HG03196 (cell line): Measurements from ENCODE around the gene AGK.

ENCODE experiments used
- ATAC-seq: cut with Tn5 transposase; IDR thresholded peaks from one replicate; pipeline ENCODE4 v1.9.1; 2021; ENCODE audit not compliant: unreplicated experiment

The AGK gene

GRCh38 chr7:141585592-141586510 is 34.6 kb downstream of the AGK start:
- ATAC-seq, result peak; percentile 77

GRCh38 chr7:141586878-141587277 is 35.7 kb downstream of the AGK start:
- no peak for ATAC-seq

GRCh38 chr7:141587304-141587703 is 36.1 kb downstream of the AGK start:
- ATAC-seq, result no peak

- no peak for ATAC-seq
Observed at GRCh38 chr7:141588912-141589311, 37.7 kb downstream of the AGK start.

- ATAC-seq, result no peak
Observed at GRCh38 chr7:141590071-141590470, 38.9 kb downstream of the AGK start.

- no peak for ATAC-seq
Observed at GRCh38 chr7:141590666-141591065, 39.5 kb downstream of the AGK start.

GRCh38 chr7:141593134-141593533 is 41.9 kb downstream of the AGK start:
- no peak for ATAC-seq

- ATAC-seq, result no peak
Observed at GRCh38 chr7:141597966-141598365, 46.8 kb downstream of the AGK start.

- no peak for ATAC-seq
Observed at GRCh38 chr7:141598408-141598807, 47.2 kb downstream of the AGK start.

- ATAC-seq, result no peak
Observed at GRCh38 chr7:141600168-141601006, 49.2 kb downstream of the AGK start.

- no peak for ATAC-seq
Observed at GRCh38 chr7:141609576-141609975, 58.4 kb downstream of the AGK start.

GRCh38 chr7:141610671-141611070 is 59.5 kb downstream of the AGK start:
- ATAC-seq, result no peak

GRCh38 chr7:141612861-141613260 is 61.7 kb downstream of the AGK start:
- ATAC-seq, result no peak

GRCh38 chr7:141617280-141617679 is 66.1 kb downstream of the AGK start:
- no peak for ATAC-seq

- no peak for ATAC-seq
Observed at GRCh38 chr7:141619745-141620144, 68.5 kb downstream of the AGK start.

- no peak for ATAC-seq
Observed at GRCh38 chr7:141624763-141625162, 73.6 kb downstream of the AGK start.

GRCh38 chr7:141630621-141631020 is 79.4 kb downstream of the AGK start:
- ATAC-seq, result no peak

GRCh38 chr7:141631525-141631924 is 80.3 kb downstream of the AGK start:
- no peak for ATAC-seq

- ATAC-seq, result no peak
Observed at GRCh38 chr7:141634065-141634464, 82.9 kb downstream of the AGK start.

GRCh38 chr7:141636053-141636452 is 84.8 kb downstream of the AGK start:
- no peak for ATAC-seq

- no peak for ATAC-seq
Observed at GRCh38 chr7:141640239-141640840, 89.1 kb downstream of the AGK start.

- no peak for ATAC-seq
Observed at GRCh38 chr7:141641876-141642275, 90.7 kb downstream of the AGK start.
